Mesendoderm (in vitro differentiated cells): ENCODE data around the gene IGSF9.

Experiments
- DNase-seq: peaks from one replicate; pipeline ENCODE4 v3.0.0; 2013
- H2AK5ac ChIP-seq: 2 replicates; pipeline ENCODE4 v1.6.1; 2013; ENCODE audit warnings: low read length, inconsistent platforms
- H2BK120ac ChIP-seq: 2 replicates; pipeline ENCODE4 v1.6.1; 2013; ENCODE audit warnings: low read depth, mild to moderate bottlenecking, low read length, moderate library complexity, mixed read lengths
- H2BK15ac ChIP-seq: replicated peaks from 2 replicates; pipeline ENCODE4 v1.6.1; 2013; ENCODE audit warnings: low read depth, mild to moderate bottlenecking, moderate library complexity
- H2BK5ac ChIP-seq: 2 replicates; pipeline ENCODE4 v1.6.1; 2013; ENCODE audit warnings: low read length, inconsistent platforms
- H3K18ac ChIP-seq: 2 replicates; pipeline ENCODE4 v1.6.1; 2013; ENCODE audit warnings: mild to moderate bottlenecking, low read length, mixed read lengths
- H3K23ac ChIP-seq: one replicate; pipeline ENCODE4 v1.6.1; 2013; ENCODE audit warnings: low read length
- H3K27ac ChIP-seq: 2 replicates; pipeline ENCODE4 v1.5.1; 2013; ENCODE audit warnings: low read depth, mild to moderate bottlenecking, inconsistent platforms, low read length, moderate library complexity
- H3K27me3 ChIP-seq: 2 replicates; pipeline ENCODE4 v1.6.1; 2013; ENCODE audit warnings: low read length, control low read depth, mild to moderate bottlenecking, inconsistent platforms; ENCODE audit not compliant: insufficient read depth, poor library complexity
- H3K36me3 ChIP-seq: 2 replicates; pipeline ENCODE4 v1.6.1; 2013; ENCODE audit warnings: low read length, inconsistent platforms; ENCODE audit not compliant: control insufficient read depth, insufficient read depth
- H3K4ac ChIP-seq: one replicate; pipeline ENCODE4 v1.6.1; 2013; ENCODE audit warnings: low read depth, mild to moderate bottlenecking, low read length, moderate library complexity
- H3K4me1 ChIP-seq: 2 replicates; pipeline ENCODE4 v1.6.1; 2013; ENCODE audit warnings: low read depth, low read length, inconsistent platforms; ENCODE audit not compliant: control insufficient read depth
- H3K4me2 ChIP-seq: 2 replicates; pipeline ENCODE4 v1.6.1; 2013; ENCODE audit warnings: low read length
- H3K4me3 ChIP-seq: 2 replicates; pipeline ENCODE4 v1.5.1; 2013; ENCODE audit warnings: mild to moderate bottlenecking, low read length
- H3K56ac ChIP-seq: one replicate; pipeline ENCODE4 v1.6.1; 2013; ENCODE audit warnings: low read length
- H3K79me1 ChIP-seq: 2 replicates; pipeline ENCODE4 v1.6.1; 2013; ENCODE audit warnings: low read length, inconsistent platforms
- H3K79me2 ChIP-seq: 2 replicates; pipeline ENCODE4 v1.6.1; 2013; ENCODE audit warnings: mild to moderate bottlenecking, low read length; ENCODE audit not compliant: control insufficient read depth, insufficient read depth
- H3K9ac ChIP-seq: 2 replicates; pipeline ENCODE4 v1.6.1; 2013; ENCODE audit warnings: low read length, inconsistent platforms
- H4K5ac ChIP-seq: one replicate; pipeline ENCODE4 v1.6.1; 2013; ENCODE audit warnings: low read length
- H4K8ac ChIP-seq: one replicate; pipeline ENCODE4 v1.6.1; 2013; ENCODE audit warnings: low read depth, mild to moderate bottlenecking, control low read depth, low read length, moderate library complexity
- WGBS: extraction: QIAGEN DNeasy Blood & Tissue Kit; methylation state at CpG from one replicate; pipeline ENCODE4 v1.1.7; 2013; ENCODE audit warnings: low lambda C conversion rate, missing lambda C conversion rate; ENCODE audit not compliant: insufficient coverage; ENCODE audit errors: extremely low coverage; 5-methylcytosine and 5-hydroxymethylcytosine counted together

The IGSF9 gene

DNA sequence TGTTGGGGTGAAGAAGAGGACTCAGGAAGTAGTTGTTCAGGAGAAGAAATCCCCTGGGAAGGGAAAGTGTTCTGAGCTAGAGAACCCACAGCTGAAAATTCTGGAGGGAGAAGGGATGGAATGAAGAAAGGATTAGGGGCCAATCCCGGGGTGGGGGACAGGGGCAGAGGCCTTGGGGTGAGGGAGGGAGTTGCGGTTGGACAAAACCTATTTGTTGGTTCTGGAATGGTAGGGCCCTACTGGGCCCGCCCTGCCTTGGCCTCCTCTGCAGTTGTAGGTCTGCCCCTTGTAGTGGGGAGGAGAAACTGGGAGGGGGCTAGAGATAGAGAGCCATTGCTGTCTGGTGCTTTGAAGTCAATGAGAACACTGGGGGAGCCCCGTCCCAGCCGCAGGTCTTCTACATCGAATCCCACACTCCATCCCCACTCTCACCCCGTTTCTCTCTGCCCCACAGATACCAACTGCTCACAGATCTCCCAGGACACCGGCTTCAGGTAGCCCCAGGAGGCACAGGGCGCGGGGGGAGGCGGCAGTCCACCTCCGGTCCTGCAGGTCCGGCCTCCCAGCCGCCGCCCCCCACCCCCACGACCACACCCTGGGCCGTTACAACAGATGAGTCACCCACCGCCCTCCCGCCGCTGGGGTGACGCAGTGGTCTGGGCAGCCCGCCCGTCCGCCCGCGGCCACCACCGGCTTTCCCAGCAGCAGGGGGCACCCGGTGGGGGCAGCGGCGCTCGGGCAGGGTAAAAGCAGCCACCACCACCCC is 21.2 kb downstream of the IGSF9 start:
- peaks cover 54% of the 10 kb centered on the region for H3K79me2 ChIP-seq
- H4K5ac ChIP-seq = no peak overlapping the region
- H3K23ac ChIP-seq = no peak overlapping the region
- peak overlapping the region; percentile 81 for H3K4ac ChIP-seq
- no peak overlapping the region for H2AK5ac ChIP-seq
- H3K36me3 ChIP-seq = peaks cover 8% of the 10 kb centered on the region
- no CpG with 5 or more reads among the region's 31 CpGs for WGBS
- peak overlapping the region; percentile 47 for H2BK5ac ChIP-seq
- H3K4me1 ChIP-seq = peaks cover 13% of the 10 kb centered on the region
- no peak overlapping the region for H2BK120ac ChIP-seq
- H3K79me1 ChIP-seq = peaks cover 18% of the 10 kb centered on the region
- H3K18ac ChIP-seq = peak overlapping the region; percentile 46
- H3K4me2 ChIP-seq = peak overlapping the region; percentile 28
- DNase-seq = peak; percentile 92
- H3K56ac ChIP-seq = peak overlapping the region; percentile 82
- peak overlapping the region; percentile 88 for H3K9ac ChIP-seq
- no peak overlapping the region for H4K8ac ChIP-seq
- no peak overlapping the region for H2BK15ac ChIP-seq
- no peaks in the 10 kb centered on the region for H3K27me3 ChIP-seq
- peak overlapping the region; percentile 82 for H3K4me3 ChIP-seq
- peak overlapping the region; percentile 74 for H3K27ac ChIP-seq

DNA sequence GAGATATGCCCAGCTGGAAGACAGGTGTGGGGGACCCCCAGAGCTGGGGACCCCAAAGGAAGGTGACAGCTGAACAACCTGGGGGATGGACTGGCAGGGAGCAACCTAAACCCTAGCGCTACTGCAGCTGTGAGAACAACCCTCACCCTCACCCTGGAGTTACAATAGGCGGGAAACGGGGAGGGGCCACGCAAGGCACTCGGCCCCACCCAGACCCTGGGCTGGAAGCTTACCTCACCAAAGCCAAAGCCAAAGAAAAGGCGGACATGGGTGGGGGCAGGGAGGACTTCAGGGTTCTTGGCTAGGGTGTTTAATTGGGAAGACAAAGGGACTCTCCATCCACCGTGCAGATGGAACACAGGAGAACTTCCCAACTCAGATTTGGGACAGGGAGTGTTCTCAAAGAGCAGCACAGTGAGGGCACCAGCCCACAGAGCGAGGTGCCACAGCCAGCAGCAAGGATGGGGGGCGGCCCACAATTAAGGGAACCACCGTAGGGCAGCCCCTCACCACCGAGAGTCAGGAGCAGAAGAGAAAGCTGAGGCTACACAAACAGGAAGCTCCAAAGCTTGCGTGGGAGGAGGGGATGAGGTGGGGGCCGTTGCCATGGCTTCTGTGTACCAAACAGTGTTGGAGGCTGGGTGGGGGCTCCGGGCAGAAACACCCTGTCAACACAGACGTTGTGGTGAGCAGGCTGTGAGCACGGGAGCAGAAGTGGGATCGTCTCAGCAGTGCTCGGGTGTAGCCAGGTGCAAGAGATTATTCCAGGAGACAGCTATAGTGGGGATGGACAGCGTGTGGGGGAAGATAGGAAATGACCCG is 22.0 kb downstream of the IGSF9 start:
- H3K36me3 ChIP-seq = peaks cover 8% of the 10 kb centered on the region
- peak overlapping the region; percentile 35 for H3K18ac ChIP-seq
- H3K79me1 ChIP-seq = peaks cover 18% of the 10 kb centered on the region
- H3K23ac ChIP-seq = peak overlapping the region; percentile 67
- peak; percentile 97 for DNase-seq
- H3K4ac ChIP-seq = peak overlapping the region; percentile 81
- whole genome bisulfite sequencing = no CpG with 5 or more reads among the region's 20 CpGs
- no peak overlapping the region for H4K8ac ChIP-seq
- peak overlapping the region; percentile 39 for H3K4me2 ChIP-seq
- H3K79me2 ChIP-seq = peaks cover 54% of the 10 kb centered on the region
- H3K27me3 ChIP-seq = no peaks in the 10 kb centered on the region
- H3K4me3 ChIP-seq = no peak overlapping the region
- peak overlapping the region; percentile 38 for H2BK5ac ChIP-seq
- H3K4me1 ChIP-seq = peaks cover 13% of the 10 kb centered on the region
- no peak overlapping the region for H4K5ac ChIP-seq
- peak overlapping the region; percentile 88 for H3K9ac ChIP-seq
- H3K56ac ChIP-seq = peak overlapping the region; percentile 83
- no peak overlapping the region for H2BK120ac ChIP-seq
- peak overlapping the region; percentile 9 for H2AK5ac ChIP-seq
- no peak overlapping the region for H2BK15ac ChIP-seq
- peak overlapping the region; percentile 58 for H3K27ac ChIP-seq

DNA sequence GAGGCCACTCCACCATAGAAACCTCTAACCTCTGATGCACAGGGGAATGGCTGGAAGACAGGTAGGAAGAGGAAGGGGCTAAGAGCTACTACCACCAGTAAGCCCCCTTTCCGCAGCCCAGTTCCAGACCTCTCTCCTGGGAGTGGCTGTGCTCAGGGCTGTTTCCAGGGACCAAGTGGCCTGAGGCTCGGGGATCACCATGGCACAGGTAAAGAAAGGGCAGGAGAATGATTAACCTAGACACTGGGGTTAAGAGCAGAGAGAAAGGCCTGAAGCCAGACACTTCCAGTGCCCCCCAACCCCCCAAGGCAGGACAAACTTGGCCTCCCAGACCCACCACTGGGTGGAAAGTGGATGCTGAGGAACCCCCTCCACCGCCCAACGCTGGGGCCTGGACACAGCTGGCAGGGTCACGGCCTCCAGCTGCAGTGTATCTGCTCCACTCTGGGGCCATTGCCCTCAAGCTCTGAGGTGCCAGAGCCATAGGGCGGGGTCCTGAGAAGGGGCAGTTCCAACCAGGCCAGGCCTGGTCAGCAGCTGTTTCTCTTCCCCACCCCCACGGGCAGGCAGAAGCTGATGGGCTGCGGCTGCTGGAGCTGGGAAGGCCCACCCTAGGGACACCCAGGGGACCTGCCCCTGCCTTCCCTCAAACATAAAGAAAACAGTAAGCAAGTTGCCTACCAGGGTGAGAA is 22.8 kb downstream of the IGSF9 start:
- no peak overlapping the region for H4K5ac ChIP-seq
- H3K36me3 ChIP-seq = peaks cover 8% of the 10 kb centered on the region
- H3K56ac ChIP-seq = peak overlapping the region; percentile 83
- peaks cover 15% of the 10 kb centered on the region for H3K4me1 ChIP-seq
- H2BK5ac ChIP-seq = peak overlapping the region; percentile 9
- peak overlapping the region; percentile 67 for H3K23ac ChIP-seq
- H2AK5ac ChIP-seq = peak overlapping the region; percentile 48
- H3K9ac ChIP-seq = peak overlapping the region; percentile 63
- no peak overlapping the region for H3K27ac ChIP-seq
- peak overlapping the region; percentile 39 for H3K4me2 ChIP-seq
- no peak overlapping the region for H3K4me3 ChIP-seq
- H2BK15ac ChIP-seq = no peak overlapping the region
- H4K8ac ChIP-seq = no peak overlapping the region
- H3K79me2 ChIP-seq = peaks cover 54% of the 10 kb centered on the region
- H3K27me3 ChIP-seq = no peaks in the 10 kb centered on the region
- DNase-seq = no peak
- H3K4ac ChIP-seq = no peak overlapping the region
- no peak overlapping the region for H2BK120ac ChIP-seq
- peak overlapping the region; percentile 16 for H3K18ac ChIP-seq
- peaks cover 19% of the 10 kb centered on the region for H3K79me1 ChIP-seq
- no CpG with 5 or more reads among the region's 8 CpGs for WGBS

- H3K23ac ChIP-seq = peak overlapping the region; percentile 75
- H3K56ac ChIP-seq = peak overlapping the region; percentile 83
- peak overlapping the region; percentile 48 for H2AK5ac ChIP-seq
- no peak overlapping the region for H4K5ac ChIP-seq
- H2BK120ac ChIP-seq = no peak overlapping the region
- no peak overlapping the region for H2BK5ac ChIP-seq
- H3K27me3 ChIP-seq = no peaks in the 10 kb centered on the region
- H2BK15ac ChIP-seq = no peak overlapping the region
- peaks cover 21% of the 10 kb centered on the region for H3K79me1 ChIP-seq
- DNase-seq = no peak
- peaks cover 8% of the 10 kb centered on the region for H3K36me3 ChIP-seq
- peaks cover 19% of the 10 kb centered on the region for H3K4me1 ChIP-seq
- no peak overlapping the region for H4K8ac ChIP-seq
- no peak overlapping the region for H3K27ac ChIP-seq
- H3K4ac ChIP-seq = no peak overlapping the region
- H3K79me2 ChIP-seq = peaks cover 54% of the 10 kb centered on the region
- H3K9ac ChIP-seq = peak overlapping the region; percentile 63
- no CpG with 5 or more reads among the region's 18 CpGs for WGBS
- H3K18ac ChIP-seq = no peak overlapping the region
- peak overlapping the region; percentile 19 for H3K4me2 ChIP-seq
- H3K4me3 ChIP-seq = no peak overlapping the region
These were observed 23.5 kb downstream of the IGSF9 start for GRCh38 chr1:159921700-159922504.

GRCh38 chr1:159921251-159921650 is 24.2 kb downstream of the IGSF9 start:
- Histone ChIP-seq H3K4me3 (no peak overlapping the region), H3K36me3 (peaks cover 8% of the 10 kb centered on the region)
- WGBS = no CpG with 5 or more reads among the region's 1 CpG

More at GRCh38 chr1:159921251-159921650, 24.2 kb downstream of the IGSF9 start:
- Histone ChIP-seq H3K18ac (no peak overlapping the region), H3K4ac (no peak overlapping the region), H4K8ac (no peak overlapping the region), H2BK15ac (no peak overlapping the region), H3K79me2 (peaks cover 54% of the 10 kb centered on the region), H2BK120ac (no peak overlapping the region), H3K27me3 (no peaks in the 10 kb centered on the region), H3K79me1 (peaks cover 21% of the 10 kb centered on the region), H3K23ac (no peak overlapping the region), H3K56ac (no peak overlapping the region), H2AK5ac (no peak overlapping the region), H3K27ac (no peak overlapping the region), H4K5ac (no peak overlapping the region), H3K9ac (no peak overlapping the region), H3K4me1 (peaks cover 23% of the 10 kb centered on the region), H2BK5ac (no peak overlapping the region), H3K4me2 (no peak overlapping the region)
- no peak for DNase-seq
